Islet precursor cell (in vitro differentiated cells): Measurements from ENCODE around the gene EFNA5.

Experiments used
- DNase-seq: peaks from one replicate; pipeline ENCODE4 v3.0.0-alpha.2; 2018

The EFNA5 gene

GRCh38 chr5:107602896-107603295 lies 67.8 kb downstream of the EFNA5 start:
- DNase-seq: no peak

- DNase-seq: no peak
These were observed 69.7 kb downstream of the EFNA5 start for GRCh38 chr5:107601076-107601475.

- no peak for DNase-seq
These were observed 71.8 kb downstream of the EFNA5 start for GRCh38 chr5:107598958-107599357.

- DNase-seq: no peak
These were observed 72.9 kb downstream of the EFNA5 start for GRCh38 chr5:107597803-107598202.

GRCh38 chr5:107597247-107597646 lies 73.5 kb downstream of the EFNA5 start:
- DNase-seq: no peak

- DNase-seq: no peak
These were observed 76.3 kb downstream of the EFNA5 start for GRCh38 chr5:107594253-107595045.

- no peak for DNase-seq
These were observed 77.7 kb downstream of the EFNA5 start for GRCh38 chr5:107593009-107593408.

- DNase-seq: no peak
These were observed 78.2 kb downstream of the EFNA5 start for GRCh38 chr5:107592515-107592914.

- no peak for DNase-seq
These were observed 80.1 kb downstream of the EFNA5 start for GRCh38 chr5:107590686-107591085.

- DNase-seq: no peak
These were observed 81.1 kb downstream of the EFNA5 start for GRCh38 chr5:107589520-107590193.

- DNase-seq: no peak
These were observed 88.1 kb downstream of the EFNA5 start for GRCh38 chr5:107582625-107583024.

- no peak for DNase-seq
These were observed 89.6 kb downstream of the EFNA5 start for GRCh38 chr5:107580889-107581820.

- DNase-seq: no peak
These were observed 92.6 kb downstream of the EFNA5 start for GRCh38 chr5:107578051-107578635.

GRCh38 chr5:107577394-107577950 lies 93.3 kb downstream of the EFNA5 start:
- no peak for DNase-seq

GRCh38 chr5:107576736-107577393 lies 93.9 kb downstream of the EFNA5 start:
- peak; percentile 83 for DNase-seq

- DNase-seq: no peak
These were observed 94.6 kb downstream of the EFNA5 start for GRCh38 chr5:107576155-107576554.

- DNase-seq: no peak
These were observed 96.5 kb downstream of the EFNA5 start for GRCh38 chr5:107574287-107574686.

GRCh38 chr5:107572715-107573368 lies 97.9 kb downstream of the EFNA5 start:
- no peak for DNase-seq

GRCh38 chr5:107571621-107572536 lies 98.9 kb downstream of the EFNA5 start:
- peak; percentile 99 for DNase-seq

GRCh38 chr5:107570805-107571531 lies 99.8 kb downstream of the EFNA5 start:
- peak; percentile 79 for DNase-seq
